ENCODE results near the gene EDEM1. TPM values are rescaled to one million over a fixed set of nuclear protein-coding genes. Genes with fewer than 3 reads are reported as not detected.
"Not testable (repeated sequence)": the region's sequence is repeated elsewhere in the genome, so short reads cannot be mapped to it uniquely, and the experiment has no call there.

EDEM1 gene
- total RNA-seq, 4 donors from 2014 or later = 18.4 to 41.7 (median 35.8) TPM

GRCh38 chr3:5239602-5240001 is 52.1 kb downstream of the EDEM1 start:
- H3K4me3 ChIP-seq = no peak overlapping the region
- H3K4me1 ChIP-seq = no peaks in the 10 kb centered on the region
- WGBS, 2 donors (ENCODE audit: low coverage in 1 of 2) = 11 to 17% methylated on average over 4 of the region's 4 CpGs
- ATAC-seq = no peak
- no peaks in the 10 kb centered on the region for H3K27me3 ChIP-seq
- peaks cover 0 to 8% (median 0%) of the 10 kb centered on the region in 3 donors for H3K9me3 ChIP-seq
- no peak for TF ChIP-seq POLR2AphosphoS5 (IDR thresholded peaks at IDR 0.05)
- no peak for TF ChIP-seq POLR2A (IDR thresholded peaks at IDR 0.05)
- no peak for TF ChIP-seq EP300 (IDR thresholded peaks at IDR 0.05)
- TF ChIP-seq CTCF (IDR thresholded peaks at IDR 0.05) = no peak
- H3K27ac ChIP-seq = no peak overlapping the region
- no peaks in the 10 kb centered on the region for H3K36me3 ChIP-seq

- ATAC-seq = no peak
- H3K9me3 ChIP-seq = peaks cover 0 to 8% (median 0%) of the 10 kb centered on the region in 3 donors
- H3K4me3 ChIP-seq = no peak overlapping the region
- H3K36me3 ChIP-seq = no peaks in the 10 kb centered on the region
- no peak for TF ChIP-seq EP300 (IDR thresholded peaks at IDR 0.05)
- TF ChIP-seq POLR2A (IDR thresholded peaks at IDR 0.05) = no peak
- no peak for TF ChIP-seq POLR2AphosphoS5 (IDR thresholded peaks at IDR 0.05)
- no peak for TF ChIP-seq CTCF (IDR thresholded peaks at IDR 0.05)
- WGBS, 2 donors (ENCODE audit: low coverage in 1 of 2) = 70 to 75% methylated on average over 1 of the region's 1 CpG
- no peaks in the 10 kb centered on the region for H3K4me1 ChIP-seq
- no peak overlapping the region for H3K27ac ChIP-seq
- H3K27me3 ChIP-seq = no peaks in the 10 kb centered on the region
Measured at GRCh38 chr3:5240740-5241139, 53.2 kb downstream of the EDEM1 start.

GRCh38 chr3:5242785-5243184 is 55.3 kb downstream of the EDEM1 start:
- not testable (repeated sequence) for H3K4me1 ChIP-seq, H3K27ac ChIP-seq, H3K36me3 ChIP-seq, H3K4me3 ChIP-seq, ATAC-seq, H3K27me3 ChIP-seq, H3K9me3 ChIP-seq
- no CpG with 5 or more reads among the region's 23 CpGs for WGBS, 2 donors (ENCODE audit: low coverage in 1 of 2)

GRCh38 chr3:5245927-5246326 is 58.4 kb downstream of the EDEM1 start:
- Histone ChIP-seq H3K27me3 (no peaks in the 10 kb centered on the region), H3K36me3 (no peaks in the 10 kb centered on the region), H3K4me1 (peaks cover 0 to 5% (median 0%) of the 10 kb centered on the region in 3 donors), H3K27ac (no peak overlapping the region), H3K9me3 (peaks cover 0 to 8% (median 0%) of the 10 kb centered on the region in 3 donors), H3K4me3 (no peak overlapping the region)
- no peak for TF ChIP-seq EP300 (IDR thresholded peaks at IDR 0.05)
- TF ChIP-seq POLR2A (IDR thresholded peaks at IDR 0.05) = no peak
- no peak for TF ChIP-seq CTCF (IDR thresholded peaks at IDR 0.05)
- no peak for TF ChIP-seq POLR2AphosphoS5 (IDR thresholded peaks at IDR 0.05)
- ATAC-seq = no peak

- 66 to 78% methylated on average over 3 of the region's 3 CpGs for WGBS, 2 donors (ENCODE audit: low coverage in 1 of 2)
- Histone ChIP-seq H3K36me3 (no peaks in the 10 kb centered on the region), H3K27ac (no peak overlapping the region), H3K4me3 (no peak overlapping the region), H3K27me3 (no peaks in the 10 kb centered on the region), H3K4me1 (peaks cover 0 to 5% (median 0%) of the 10 kb centered on the region in 3 donors), H3K9me3 (peaks cover 0 to 2% (median 0%) of the 10 kb centered on the region in 3 donors)
- TF ChIP-seq CTCF (IDR thresholded peaks at IDR 0.05) = no peak
- no peak for TF ChIP-seq POLR2A (IDR thresholded peaks at IDR 0.05)
- no peak for TF ChIP-seq POLR2AphosphoS5 (IDR thresholded peaks at IDR 0.05)
- TF ChIP-seq EP300 (IDR thresholded peaks at IDR 0.05) = no peak
- no peak for ATAC-seq
Measured at GRCh38 chr3:5248822-5249221, 61.3 kb downstream of the EDEM1 start.

Measured in gastroesophageal sphincter (tissue), 4 donors.